ENCODE data around the gene TMEM132D. TPM values are rescaled to one million over a fixed set of nuclear protein-coding genes. Genes with fewer than 3 reads are reported as not detected.

Gene TMEM132D
- total RNA-seq, 1 donor from 2014 or later, result not detected

GRCh38 chr12:129161511-129161910 lies 742.3 kb downstream of the TMEM132D start:
- intact Hi-C loops (cut with DNase I), result no loop called here

GRCh38 chr12:129160282-129160681 lies 743.5 kb downstream of the TMEM132D start:
- no peak for TF ChIP-seq POLR2A (IDR thresholded peaks at IDR 0.05)
- no peak for TF ChIP-seq POLR2AphosphoS5 (IDR thresholded peaks at IDR 0.05; ENCODE audit: insufficient read depth in 1 of 2, low read depth in 1 of 2)
- TF ChIP-seq CTCF (IDR thresholded peaks at IDR 0.05), result no peak
- intact Hi-C loops (cut with DNase I), result no loop called here
- Histone ChIP-seq H3K9me3 (no peaks in the 10 kb centered on the region), H3K27ac (no peak overlapping the region), H3K27me3 (no peaks in the 10 kb centered on the region), H3K36me3 (no peaks in the 10 kb centered on the region), H3K4me3 (no peak overlapping the region), H3K4me1 (no peaks in the 10 kb centered on the region)
- no peak for DNase-seq (ENCODE audit: extremely low spot score in 2 of 2)

More at GRCh38 chr12:129161511-129161910, 742.3 kb downstream of the TMEM132D start:
- no peak overlapping the region for H3K4me3 ChIP-seq
- H3K9me3 ChIP-seq, result no peaks in the 10 kb centered on the region
- H3K27me3 ChIP-seq, result no peaks in the 10 kb centered on the region
- no peak overlapping the region for H3K27ac ChIP-seq
- H3K36me3 ChIP-seq, result no peaks in the 10 kb centered on the region
- no peak for DNase-seq (ENCODE audit: extremely low spot score in 2 of 2)
- TF ChIP-seq POLR2AphosphoS5 (IDR thresholded peaks at IDR 0.05; ENCODE audit: insufficient read depth in 1 of 2, low read depth in 1 of 2), result no peak
- no peak for TF ChIP-seq POLR2A (IDR thresholded peaks at IDR 0.05)
- no peak for TF ChIP-seq CTCF (IDR thresholded peaks at IDR 0.05)
- no peaks in the 10 kb centered on the region for H3K4me1 ChIP-seq

- no peaks in the 10 kb centered on the region for H3K4me1 ChIP-seq
- TF ChIP-seq POLR2AphosphoS5 (IDR thresholded peaks at IDR 0.05; ENCODE audit: insufficient read depth in 1 of 2, low read depth in 1 of 2), result no peak
- intact Hi-C loops (cut with DNase I), result no loop called here
- no peak overlapping the region for H3K4me3 ChIP-seq
- DNase-seq (ENCODE audit: extremely low spot score in 2 of 2), result no peak
- no peak overlapping the region for H3K27ac ChIP-seq
- H3K36me3 ChIP-seq, result no peaks in the 10 kb centered on the region
- no peaks in the 10 kb centered on the region for H3K27me3 ChIP-seq
- H3K9me3 ChIP-seq, result no peaks in the 10 kb centered on the region
These were observed 751.3 kb downstream of the TMEM132D start for GRCh38 chr12:129152351-129153104.

GRCh38 chr12:129150721-129151120 lies 753.1 kb downstream of the TMEM132D start:
- Histone ChIP-seq H3K4me1 (no peaks in the 10 kb centered on the region), H3K27ac (no peak overlapping the region), H3K9me3 (no peaks in the 10 kb centered on the region), H3K27me3 (no peaks in the 10 kb centered on the region), H3K36me3 (no peaks in the 10 kb centered on the region), H3K4me3 (no peak overlapping the region)
- DNase-seq (ENCODE audit: extremely low spot score in 2 of 2), result no peak
- intact Hi-C loops (cut with DNase I), result no loop called here
- TF ChIP-seq POLR2AphosphoS5 (IDR thresholded peaks at IDR 0.05; ENCODE audit: insufficient read depth in 1 of 2, low read depth in 1 of 2) (no peak), CTCF (IDR thresholded peaks at IDR 0.05) (no peak), POLR2A (IDR thresholded peaks at IDR 0.05) (no peak)

- intact Hi-C loops (cut with DNase I), result no loop called here
- Histone ChIP-seq H3K27me3 (no peaks in the 10 kb centered on the region), H3K36me3 (no peaks in the 10 kb centered on the region), H3K9me3 (no peaks in the 10 kb centered on the region), H3K27ac (no peak overlapping the region), H3K4me1 (no peaks in the 10 kb centered on the region), H3K4me3 (no peak overlapping the region)
- TF ChIP-seq POLR2A (IDR thresholded peaks at IDR 0.05) (no peak), POLR2AphosphoS5 (IDR thresholded peaks at IDR 0.05; ENCODE audit: insufficient read depth in 1 of 2, low read depth in 1 of 2) (no peak), CTCF (IDR thresholded peaks at IDR 0.05) (no peak)
- no peak for DNase-seq (ENCODE audit: extremely low spot score in 2 of 2)
These were observed 758.4 kb downstream of the TMEM132D start for GRCh38 chr12:129145381-129145780.

Data from vagina (tissue), 2 donors.